K562 (cell line): ENCODE measurements around the gene UBA3. TPM values are rescaled to one million over a fixed set of nuclear protein-coding genes. Genes with fewer than 3 reads are reported as not detected.
A peak's percentile ranks its signal among the peaks of the same experiment; 100 is the strongest.

Experiments
- ARID3B ChIP-seq: fragments of 250-450 bp; sonication (Bioruptor Pico); IDR thresholded peaks from 2 replicates; pipeline ENCODE4 v1.4.0; 2020; ENCODE audit warnings: borderline replicate concordance
- ATF7 ChIP-seq: fragments of 450-650 bp; IDR thresholded peaks from 2 replicates; pipeline ENCODE4 v1.7.1; 2014; ENCODE audit warnings: mild to moderate bottlenecking, moderate library complexity
- BACH1 ChIP-seq: fragments of 200-800 bp; sonication (Bioruptor generic); IDR thresholded peaks from 2 replicates; pipeline ENCODE4 v1.6.1; 2016; ENCODE audit warnings: missing genetic modification characterization, missing compliant biosample characterization
- CREB3L1 ChIP-seq: fragments of 450-650 bp; IDR thresholded peaks from 2 replicates; pipeline ENCODE4 v1.6.1; 2014; ENCODE audit warnings: low read depth, mild to moderate bottlenecking, moderate library complexity, borderline replicate concordance
- GABPB1 ChIP-seq: sonication (generic); formaldehyde crosslinking; IDR thresholded peaks from 2 replicates; pipeline ENCODE4 v1.8.0; 2022; ENCODE audit warnings: mild to moderate bottlenecking, missing genetic modification reagents
- GTF2E2 ChIP-seq: fragments of 200-800 bp; sonication (Bioruptor generic); IDR thresholded peaks from 2 replicates; pipeline ENCODE4 v1.6.1; 2016; ENCODE audit warnings: missing genetic modification characterization, missing compliant biosample characterization
- ILF3 ChIP-seq: fragments of 450-650 bp; IDR thresholded peaks from 2 replicates; pipeline ENCODE4 v1.6.1; 2018; ENCODE audit warnings: antibody characterized with exemption, mild to moderate bottlenecking, moderate library complexity, borderline replicate concordance
- NBN ChIP-seq: fragments of 450-650 bp; IDR thresholded peaks from 2 replicates; pipeline ENCODE4 v1.6.1; 2016; ENCODE audit warnings: low read depth, mild to moderate bottlenecking
- NR1H2 ChIP-seq: sonication (generic); formaldehyde crosslinking; IDR thresholded peaks from 2 replicates; pipeline ENCODE4 v1.4.0; 2020; ENCODE audit warnings: mild to moderate bottlenecking, missing genetic modification reagents
- PBX2 ChIP-seq, 2 experiments: IDR thresholded peaks in 1 of 2; conservative IDR thresholded peaks in 1 of 2; 2 replicates each; pipeline ENCODE4 v1.6.1; 2016; ENCODE audit warnings: low read depth in 2 of 2, mild to moderate bottlenecking in 1 of 2, missing compliant biosample characterization in 1 of 2, missing genetic modification characterization in 1 of 2, moderate library complexity in 1 of 2
- PHF8 ChIP-seq: fragments of 200-600 bp; sonication (generic); IDR thresholded peaks from 2 replicates; pipeline ENCODE4 v1.6.1; 2012; ENCODE audit warnings: mixed run types, mild to moderate bottlenecking, inconsistent platforms, low read length, moderate library complexity, borderline replicate concordance
- PURB ChIP-seq: sonication (generic); formaldehyde crosslinking; IDR thresholded peaks from 2 replicates; pipeline ENCODE4 v1.9.0; 2021; ENCODE audit warnings: low read depth, mild to moderate bottlenecking, missing genetic modification reagents
- RAD21 ChIP-seq, 2 experiments: fragments of 250-450 bp in 1 of 2; fragments of 450-650 bp in 1 of 2; sonication (Bioruptor Pico) in 1 of 2; formaldehyde crosslinking in 1 of 2; IDR thresholded peaks in 1 of 2; conservative IDR thresholded peaks in 1 of 2; 2 replicates each; pipeline versions ENCODE4 v1.4.0 to v1.8.0; 2020 to 2022; ENCODE audit warnings: mild to moderate bottlenecking in 2 of 2, moderate library complexity in 1 of 2
- SMARCE1 ChIP-seq: fragments of 450-650 bp; IDR thresholded peaks from 2 replicates; pipeline ENCODE4 v1.7.1; 2016; ENCODE audit warnings: mild to moderate bottlenecking
- SREBF2 ChIP-seq: sonication (generic); formaldehyde crosslinking; IDR thresholded peaks from 2 replicates; pipeline ENCODE4 v1.4.0; 2020; ENCODE audit warnings: mild to moderate bottlenecking, missing genetic modification reagents
- TGIF2 ChIP-seq: sonication (generic); formaldehyde crosslinking; IDR thresholded peaks from 2 replicates; pipeline ENCODE4 v1.8.1; 2022; ENCODE audit warnings: mild to moderate bottlenecking, missing genetic modification reagents, moderate library complexity
- ZNF740 ChIP-seq, 3 experiments: fragments of 200-800 bp in 1 of 3; sonication (Bioruptor generic) in 1 of 3; sonication (generic) in 1 of 3; formaldehyde crosslinking in 1 of 3; IDR thresholded peaks; 2 replicates each; pipeline versions ENCODE4 v1.6.1 to v1.8.0; 2016 to 2022; ENCODE audit warnings: mild to moderate bottlenecking in 2 of 3, missing compliant biosample characterization in 2 of 3, missing genetic modification characterization in 2 of 3, missing genetic modification reagents in 1 of 3
- polyA plus RNA-seq, 8 experiments: library from polyadenylated mRNA; depleted of rRNA in 4 of 8; stranded (reverse) in 5 of 8; unstranded in 3 of 8; fragments of >200 nt; fragmentation: Nextera tagmentation in 2 of 8; fragmentation: Illumina TruSeq in 1 of 8; extraction: Ambion mirVana in 2 of 8; extraction: Trizol in 1 of 8; gene quantifications; 2 replicates each; pipeline versions ENCODE4 v1.2.1 to v1.2.3, GENCODE V29; 2011 to 2014; ENCODE audit warnings: inconsistent platforms in 1 of 8, missing spikeins in 1 of 8
- total RNA-seq, 7 experiments: library from RNA; depleted of rRNA in 6 of 7; stranded (reverse); fragments of >200 nt in 6 of 7; fragmentation: Illumina TruSeq in 2 of 7; extraction: Trizol in 2 of 7; gene quantifications; 2 replicates each; pipeline versions ENCODE4 v1.2.1 to v1.2.3, GENCODE V29; 2011 to 2021; ENCODE audit warnings: low replicate concordance in 1 of 7

Gene UBA3
- total and polyA plus RNA-seq, 9 of the 15 experiments (the other 6 are each of a cell fraction or from before 2014, with no cell fraction given) = 23.2 to 80.0 (median 38.6) TPM

- TF ChIP-seq PURB (CRISPR knock-in tag) (no peak), ILF3 (no peak), GTF2E2 (tag) (no peak), BACH1 (tag) (peak; percentile 42; the same call in 1 of the 2 replicates), PBX2 (CRISPR knock-in tag; IDR thresholded peaks at IDR 0.05; ENCODE audit: low read depth) (no peak), PBX2 (tag; conservative IDR thresholded peaks at IDR 0.05; ENCODE audit: low read depth) (0 out of 2 replicates have a peak, but pooled peaks have one; percentile 8), ARID3B (CRISPR knock-in tag) (no peak), SREBF2 (CRISPR knock-in tag) (no peak), RAD21 (CRISPR knock-in tag; conservative IDR thresholded peaks at IDR 0.05 in 1 of 2, IDR thresholded peaks at IDR 0.05 in 1 of 2) (0 out of 4 replicates have a peak, but pooled peaks of 1 of the 2 experiments have one; percentile 10), ATF7 (0 out of 2 replicates have a peak, but pooled peaks have one; percentile 53), PHF8 (peak; percentile 45; the same call in 1 of the 2 replicates), CREB3L1 (no peak), ZNF740 (CRISPR knock-in tag; IDR thresholded peaks at IDR 0.05) (no peak), ZNF740 (tag; IDR thresholded peaks at IDR 0.05) (no peak), SMARCE1 (peak; percentile 37; the same call in 1 of the 2 replicates), NBN (0 out of 2 replicates have a peak, but pooled peaks have one; percentile 28), TGIF2 (CRISPR knock-in tag) (peak; percentile 95; the same call in 1 of the 2 replicates), GABPB1 (CRISPR knock-in tag) (0 out of 2 replicates have a peak, but pooled peaks have one; percentile 34), NR1H2 (CRISPR knock-in tag) (no peak)
These were observed 4.4 kb upstream of the UBA3 start, which contains the start of gene ARL6IP5 (continued) for GRCh38 chr3:69084326-69085167.
